Parathyroid adenoma (tissue), 2 donors: Measurements from ENCODE around the gene DICER1.

Source experiments
- H2AFZ ChIP-seq: fragments of 300-600 bp; sonication (generic); one replicate; pipeline ENCODE4 v1.7.0; 2017; ENCODE audit warnings: antibody characterized with exemption, mild to moderate bottlenecking
- H3K27ac ChIP-seq: fragments of 300-600 bp; sonication (generic); one replicate; pipeline ENCODE4 v1.7.0; 2017
- H3K27me3 ChIP-seq: fragments of 300-600 bp; sonication (generic); one replicate; pipeline ENCODE4 v1.7.0; 2017; ENCODE audit warnings: low read length; ENCODE audit not compliant: control insufficient read depth, insufficient read depth
- H3K36me3 ChIP-seq: fragments of 300-600 bp; sonication (generic); one replicate; pipeline ENCODE4 v1.7.0; 2017; ENCODE audit warnings: low read length; ENCODE audit not compliant: control insufficient read depth, insufficient read depth
- H3K4me1 ChIP-seq: fragments of 300-600 bp; sonication (generic); one replicate; pipeline ENCODE4 v1.7.0; 2017; ENCODE audit warnings: control low read depth
- H3K4me2 ChIP-seq: fragments of 300-600 bp; sonication (generic); one replicate; pipeline ENCODE4 v1.7.0; 2017; ENCODE audit warnings: low read length
- H3K4me3 ChIP-seq: fragments of 300-600 bp; sonication (generic); one replicate; pipeline ENCODE4 v1.7.0; 2017; ENCODE audit warnings: low read depth, low read length
- H3K79me2 ChIP-seq: fragments of 300-600 bp; sonication (generic); one replicate; pipeline ENCODE4 v1.7.0; 2017; ENCODE audit warnings: control low read depth
- H3K9ac ChIP-seq: fragments of 300-600 bp; sonication (generic); one replicate; pipeline ENCODE4 v1.7.0; 2017; ENCODE audit warnings: mild to moderate bottlenecking
- H3K9me3 ChIP-seq: fragments of 300-600 bp; sonication (generic); one replicate; pipeline ENCODE4 v1.7.0; 2017; ENCODE audit warnings: low read length; ENCODE audit not compliant: control insufficient read depth
- CTCF ChIP-seq: fragments of 300-600 bp; sonication (generic); IDR thresholded peaks from one replicate; pipeline ENCODE4 v1.7.0; 2017; ENCODE audit warnings: antibody characterized with exemption, mild to moderate bottlenecking
- donor health status: primary hyperparathyroidism.

The DICER1 gene

GRCh38 chr14:95146079-95146771 lies 11.1 kb downstream of the DICER1 start:
- Histone ChIP-seq H3K4me3 (no peak overlapping the region), H3K27ac (no peak overlapping the region), H2AFZ (no peak overlapping the region), H3K9me3 (no peaks in the 10 kb centered on the region), H3K36me3 (no peaks in the 10 kb centered on the region), H3K9ac (no peak overlapping the region), H3K4me1 (peaks cover 4% of the 10 kb centered on the region), H3K27me3 (no peaks in the 10 kb centered on the region), H3K79me2 (peaks cover 50% of the 10 kb centered on the region), H3K4me2 (no peak overlapping the region)
- TF ChIP-seq CTCF, result no peak

GRCh38 chr14:95144849-95145248 lies 12.5 kb downstream of the DICER1 start:
- TF ChIP-seq CTCF, result no peak
- Histone ChIP-seq H3K4me1 (peaks cover 6% of the 10 kb centered on the region), H3K27ac (no peak overlapping the region)

GRCh38 chr14:95143808-95144620 lies 13.3 kb downstream of the DICER1 start:
- no peak overlapping the region for H3K27ac ChIP-seq
- no peaks in the 10 kb centered on the region for H3K27me3 ChIP-seq
- peaks cover 35% of the 10 kb centered on the region for H3K79me2 ChIP-seq
- peaks cover 6% of the 10 kb centered on the region for H3K4me1 ChIP-seq
- no peaks in the 10 kb centered on the region for H3K9me3 ChIP-seq
- no peaks in the 10 kb centered on the region for H3K36me3 ChIP-seq
- no peak overlapping the region for H3K4me2 ChIP-seq
- no peak overlapping the region for H3K4me3 ChIP-seq
- no peak overlapping the region for H2AFZ ChIP-seq
- no peak overlapping the region for H3K9ac ChIP-seq
- no peak for TF ChIP-seq CTCF

More at GRCh38 chr14:95144849-95145248, 12.5 kb downstream of the DICER1 start:
- Histone ChIP-seq H3K9ac (no peak overlapping the region), H3K4me3 (no peak overlapping the region), H3K79me2 (peaks cover 40% of the 10 kb centered on the region), H3K9me3 (no peaks in the 10 kb centered on the region), H3K27me3 (no peaks in the 10 kb centered on the region), H3K36me3 (no peaks in the 10 kb centered on the region), H2AFZ (no peak overlapping the region), H3K4me2 (no peak overlapping the region)

GRCh38 chr14:95142208-95142607 lies 15.1 kb downstream of the DICER1 start:
- no peak overlapping the region for H3K27ac ChIP-seq
- no peak overlapping the region for H2AFZ ChIP-seq
- H3K9ac ChIP-seq, result no peak overlapping the region
- peaks cover 6% of the 10 kb centered on the region for H3K4me1 ChIP-seq
- no peaks in the 10 kb centered on the region for H3K36me3 ChIP-seq
- no peak overlapping the region for H3K4me3 ChIP-seq
- peaks cover 24% of the 10 kb centered on the region for H3K79me2 ChIP-seq
- no peak overlapping the region for H3K4me2 ChIP-seq
- no peak for TF ChIP-seq CTCF
- no peaks in the 10 kb centered on the region for H3K27me3 ChIP-seq
- no peaks in the 10 kb centered on the region for H3K9me3 ChIP-seq
